ENCODE data around the gene OTUD1.

The OTUD1 gene

GRCh38 chr10:23467012-23467411 lies 28.1 kb downstream of the OTUD1 start:
- no peak overlapping the region for H3K4me3 ChIP-seq (ENCODE audit: low read depth, low read length, poor library complexity, severe bottlenecking)
- no peaks in the 10 kb centered on the region for H3K9me3 ChIP-seq (ENCODE audit: low read length)
- H4K20me1 ChIP-seq (ENCODE audit: insufficient read depth, low read length) = no peaks in the 10 kb centered on the region
- no peaks in the 10 kb centered on the region for H3K79me2 ChIP-seq (ENCODE audit: insufficient read depth, low read length)
- H3K9ac ChIP-seq (ENCODE audit: low read length) = no peak overlapping the region
- no peaks in the 10 kb centered on the region for H3K9me2 ChIP-seq (ENCODE audit: low read depth, low read length)
- no peak for TF ChIP-seq EZH2 (IDR thresholded peaks at IDR 0.05; ENCODE audit: borderline replicate concordance, low read length)
- TF ChIP-seq, protein P1, sequence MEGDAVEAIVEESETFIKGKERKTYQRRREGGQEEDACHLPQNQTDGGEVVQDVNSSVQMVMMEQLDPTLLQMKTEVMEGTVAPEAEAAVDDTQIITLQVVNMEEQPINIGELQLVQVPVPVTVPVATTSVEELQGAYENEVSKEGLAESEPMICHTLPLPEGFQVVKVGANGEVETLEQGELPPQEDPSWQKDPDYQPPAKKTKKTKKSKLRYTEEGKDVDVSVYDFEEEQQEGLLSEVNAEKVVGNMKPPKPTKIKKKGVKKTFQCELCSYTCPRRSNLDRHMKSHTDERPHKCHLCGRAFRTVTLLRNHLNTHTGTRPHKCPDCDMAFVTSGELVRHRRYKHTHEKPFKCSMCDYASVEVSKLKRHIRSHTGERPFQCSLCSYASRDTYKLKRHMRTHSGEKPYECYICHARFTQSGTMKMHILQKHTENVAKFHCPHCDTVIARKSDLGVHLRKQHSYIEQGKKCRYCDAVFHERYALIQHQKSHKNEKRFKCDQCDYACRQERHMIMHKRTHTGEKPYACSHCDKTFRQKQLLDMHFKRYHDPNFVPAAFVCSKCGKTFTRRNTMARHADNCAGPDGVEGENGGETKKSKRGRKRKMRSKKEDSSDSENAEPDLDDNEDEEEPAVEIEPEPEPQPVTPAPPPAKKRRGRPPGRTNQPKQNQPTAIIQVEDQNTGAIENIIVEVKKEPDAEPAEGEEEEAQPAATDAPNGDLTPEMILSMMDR (IDR thresholded peaks at IDR 0.05; ENCODE audit: low read length) = no peak
- H3K36me3 ChIP-seq (ENCODE audit: insufficient read depth, low read length) = no peaks in the 10 kb centered on the region
- no peaks in the 10 kb centered on the region for H3K27me3 ChIP-seq (ENCODE audit: insufficient read depth, low read length)
- H3K4me1 ChIP-seq (ENCODE audit: insufficient read depth, low read length, severe bottlenecking) = no peaks in the 10 kb centered on the region
- no peaks in the 10 kb centered on the region for H3F3A ChIP-seq (ENCODE audit: insufficient read depth, low read length)
- H3K4me2 ChIP-seq (ENCODE audit: low read length) = no peak overlapping the region
- no peak overlapping the region for H3K27ac ChIP-seq (ENCODE audit: low read depth, low read length, poor library complexity, severe bottlenecking)
- H2AFZ ChIP-seq (ENCODE audit: low read length) = no peak overlapping the region

GRCh38 chr10:23467548-23467947 lies 28.7 kb downstream of the OTUD1 start:
- no peak overlapping the region for H3K4me3 ChIP-seq (ENCODE audit: low read depth, low read length, poor library complexity, severe bottlenecking)
- no peaks in the 10 kb centered on the region for H3K4me1 ChIP-seq (ENCODE audit: insufficient read depth, low read length, severe bottlenecking)
- TF ChIP-seq EZH2 (IDR thresholded peaks at IDR 0.05; ENCODE audit: borderline replicate concordance, low read length) = no peak
- TF ChIP-seq, protein P1 (IDR thresholded peaks at IDR 0.05; ENCODE audit: low read length) = no peak
- H3K36me3 ChIP-seq (ENCODE audit: insufficient read depth, low read length) = no peaks in the 10 kb centered on the region
- no peaks in the 10 kb centered on the region for H4K20me1 ChIP-seq (ENCODE audit: insufficient read depth, low read length)
- H3K27me3 ChIP-seq (ENCODE audit: insufficient read depth, low read length) = no peaks in the 10 kb centered on the region
- H3K79me2 ChIP-seq (ENCODE audit: insufficient read depth, low read length) = no peaks in the 10 kb centered on the region
- no peak overlapping the region for H2AFZ ChIP-seq (ENCODE audit: low read length)
- H3K9me3 ChIP-seq (ENCODE audit: low read length) = no peaks in the 10 kb centered on the region
- H3K27ac ChIP-seq (ENCODE audit: low read depth, low read length, poor library complexity, severe bottlenecking) = no peak overlapping the region
- no peak overlapping the region for H3K9ac ChIP-seq (ENCODE audit: low read length)
- no peaks in the 10 kb centered on the region for H3K9me2 ChIP-seq (ENCODE audit: low read depth, low read length)
- H3F3A ChIP-seq (ENCODE audit: insufficient read depth, low read length) = no peaks in the 10 kb centered on the region
- H3K4me2 ChIP-seq (ENCODE audit: low read length) = no peak overlapping the region

GRCh38 chr10:23469596-23470237 lies 30.8 kb downstream of the OTUD1 start:
- Histone ChIP-seq H4K20me1 (ENCODE audit: insufficient read depth, low read length) (no peaks in the 10 kb centered on the region), H3K27me3 (ENCODE audit: insufficient read depth, low read length) (no peaks in the 10 kb centered on the region), H3K9ac (ENCODE audit: low read length) (no peak overlapping the region), H3K4me2 (ENCODE audit: low read length) (no peak overlapping the region), H3K27ac (ENCODE audit: low read depth, low read length, poor library complexity, severe bottlenecking) (no peak overlapping the region), H3K9me3 (ENCODE audit: low read length) (no peaks in the 10 kb centered on the region), H3K4me3 (ENCODE audit: low read depth, low read length, poor library complexity, severe bottlenecking) (no peak overlapping the region), H3F3A (ENCODE audit: insufficient read depth, low read length) (no peaks in the 10 kb centered on the region), H3K79me2 (ENCODE audit: insufficient read depth, low read length) (no peaks in the 10 kb centered on the region), H3K9me2 (ENCODE audit: low read depth, low read length) (no peaks in the 10 kb centered on the region), H3K36me3 (ENCODE audit: insufficient read depth, low read length) (no peaks in the 10 kb centered on the region), H3K4me1 (ENCODE audit: insufficient read depth, low read length, severe bottlenecking) (no peaks in the 10 kb centered on the region), H2AFZ (ENCODE audit: low read length) (no peak overlapping the region)
- no peak for TF ChIP-seq EZH2 (IDR thresholded peaks at IDR 0.05; ENCODE audit: borderline replicate concordance, low read length)
- TF ChIP-seq, protein P1 (IDR thresholded peaks at IDR 0.05; ENCODE audit: low read length) = no peak

All from OCI-LY1 (cell line).